ENCODE results near the gene VILL. TPM values are rescaled to one million over a fixed set of nuclear protein-coding genes. Genes with fewer than 3 reads are reported as not detected.

The VILL gene
- polyA plus RNA-seq, 2 of the 4 experiments (the other 2 are of a cell fraction), result 0.05 to 0.22 TPM

GRCh38 chr3:38006445-38006995 is 15.9 kb downstream of the VILL start (continued):
- no peak for TF ChIP-seq CHD2 (IDR thresholded peaks at IDR 0.05; ENCODE audit: low read length, partially characterized antibody)

DNA sequence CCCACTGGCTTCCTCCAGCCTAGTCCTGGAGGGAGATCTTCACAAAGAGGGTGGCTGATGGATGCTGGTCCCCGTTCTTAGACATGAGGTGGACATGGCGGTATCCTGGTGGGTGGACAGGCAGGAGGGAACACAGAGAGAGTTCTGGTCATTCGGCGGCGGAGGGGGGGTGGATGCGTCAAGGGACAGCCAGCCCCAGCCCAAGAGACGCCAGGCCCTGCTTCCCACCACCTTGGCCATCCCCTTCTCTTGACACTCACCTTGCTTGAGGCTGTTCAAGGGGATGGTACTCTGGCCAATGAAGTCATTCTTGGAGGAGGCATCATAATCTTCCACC is 17.1 kb downstream of the VILL start:
- Histone ChIP-seq H3K4me1 (0 out of 3 replicates have a peak, but pooled peaks cover 4% of the 10 kb centered on the region), H3K4me3 (no peak overlapping the region), H3K9me3 (no peaks in the 10 kb centered on the region), H3K27ac (no peak overlapping the region), H3K4me2 (no peak overlapping the region)
- FAIRE-seq (no peak), DNase-seq (ENCODE audit: low read depth in 1 of 2, low spot score in 1 of 2) (no peak), ATAC-seq (no peak)
- 98% methylated on average over 7 of the region's 7 CpGs for WGBS (ENCODE audit: missing lambda C conversion rate)
- ChIA-PET CTCF (interaction anchor here (1.8 to 2.0 kb wide), 2 partner anchors 10 to 152 kb away, joined by 6 to 10 read pairs; no protein-coding TSS in a partner anchor), POLR2A (no interaction called here)
- TF ChIP-seq RAD21 (conservative IDR thresholded peaks at IDR 0.05 in 1 of 2, IDR thresholded peaks at IDR 0.05 in 1 of 2) (no peak), RFX5 (IDR thresholded peaks at IDR 0.05) (no peak), POLR2AphosphoS2 (conservative IDR thresholded peaks at IDR 0.05; ENCODE audit: low read length) (no peak), MYC (IDR thresholded peaks at IDR 0.05; ENCODE audit: borderline replicate concordance, low read length) (no peak), NR3C1 (IDR thresholded peaks at IDR 0.05) (no peak), MAZ (IDR thresholded peaks at IDR 0.05; ENCODE audit: borderline replicate concordance, low read depth, low read length) (no peak), E2F6 (IDR thresholded peaks at IDR 0.05; ENCODE audit: borderline replicate concordance, low read depth) (no peak), HOXB5 (CRISPR knock-in tag; IDR thresholded peaks at IDR 0.05) (no peak), HOXB13 (CRISPR knock-in tag; IDR thresholded peaks at IDR 0.05; ENCODE audit: low read depth) (no peak), RNF2 (IDR thresholded peaks at IDR 0.05; ENCODE audit: borderline replicate concordance, low read depth) (no peak), NPAS2 (CRISPR knock-in tag; IDR thresholded peaks at IDR 0.05; ENCODE audit: borderline replicate concordance) (no peak), CHD2 (IDR thresholded peaks at IDR 0.05; ENCODE audit: low read length, partially characterized antibody) (no peak), TP53 (CRISPR knock-in tag; IDR thresholded peaks at IDR 0.05) (no peak), HOXA7 (CRISPR knock-in tag; IDR thresholded peaks at IDR 0.05) (no peak), BHLHE40 (IDR thresholded peaks at IDR 0.05; ENCODE audit: low read depth, low read length) (no peak), TFCP2L1 (CRISPR knock-in tag; IDR thresholded peaks at IDR 0.05) (no peak)
- TF ChIP-seq, protein P1, sequence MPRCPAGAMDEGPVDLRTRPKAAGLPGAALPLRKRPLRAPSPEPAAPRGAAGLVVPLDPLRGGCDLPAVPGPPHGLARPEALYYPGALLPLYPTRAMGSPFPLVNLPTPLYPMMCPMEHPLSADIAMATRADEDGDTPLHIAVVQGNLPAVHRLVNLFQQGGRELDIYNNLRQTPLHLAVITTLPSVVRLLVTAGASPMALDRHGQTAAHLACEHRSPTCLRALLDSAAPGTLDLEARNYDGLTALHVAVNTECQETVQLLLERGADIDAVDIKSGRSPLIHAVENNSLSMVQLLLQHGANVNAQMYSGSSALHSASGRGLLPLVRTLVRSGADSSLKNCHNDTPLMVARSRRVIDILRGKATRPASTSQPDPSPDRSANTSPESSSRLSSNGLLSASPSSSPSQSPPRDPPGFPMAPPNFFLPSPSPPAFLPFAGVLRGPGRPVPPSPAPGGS (IDR thresholded peaks at IDR 0.05), result no peak
- TF ChIP-seq, protein P2, sequence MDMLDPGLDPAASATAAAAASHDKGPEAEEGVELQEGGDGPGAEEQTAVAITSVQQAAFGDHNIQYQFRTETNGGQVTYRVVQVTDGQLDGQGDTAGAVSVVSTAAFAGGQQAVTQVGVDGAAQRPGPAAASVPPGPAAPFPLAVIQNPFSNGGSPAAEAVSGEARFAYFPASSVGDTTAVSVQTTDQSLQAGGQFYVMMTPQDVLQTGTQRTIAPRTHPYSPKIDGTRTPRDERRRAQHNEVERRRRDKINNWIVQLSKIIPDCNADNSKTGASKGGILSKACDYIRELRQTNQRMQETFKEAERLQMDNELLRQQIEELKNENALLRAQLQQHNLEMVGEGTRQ (IDR thresholded peaks at IDR 0.05), result no peak
- TF ChIP-seq, protein P3, sequence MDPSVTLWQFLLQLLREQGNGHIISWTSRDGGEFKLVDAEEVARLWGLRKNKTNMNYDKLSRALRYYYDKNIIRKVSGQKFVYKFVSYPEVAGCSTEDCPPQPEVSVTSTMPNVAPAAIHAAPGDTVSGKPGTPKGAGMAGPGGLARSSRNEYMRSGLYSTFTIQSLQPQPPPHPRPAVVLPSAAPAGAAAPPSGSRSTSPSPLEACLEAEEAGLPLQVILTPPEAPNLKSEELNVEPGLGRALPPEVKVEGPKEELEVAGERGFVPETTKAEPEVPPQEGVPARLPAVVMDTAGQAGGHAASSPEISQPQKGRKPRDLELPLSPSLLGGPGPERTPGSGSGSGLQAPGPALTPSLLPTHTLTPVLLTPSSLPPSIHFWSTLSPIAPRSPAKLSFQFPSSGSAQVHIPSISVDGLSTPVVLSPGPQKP (IDR thresholded peaks at IDR 0.05; ENCODE audit: low read depth, low read length), result no peak

GRCh38 chr3:38008191-38008701 is 17.7 kb downstream of the VILL start:
- no peak for FAIRE-seq
- no peak for ATAC-seq
- TF ChIP-seq CBX8 (IDR thresholded peaks at IDR 0.05) (no peak), SREBF2 (IDR thresholded peaks at IDR 0.05) (no peak), CEBPB (IDR thresholded peaks at IDR 0.05) (no peak), ZNF302 (CRISPR knock-in tag; IDR thresholded peaks at IDR 0.05) (no peak), MAZ (IDR thresholded peaks at IDR 0.05; ENCODE audit: borderline replicate concordance, low read depth, low read length) (no peak), NR3C1 (IDR thresholded peaks at IDR 0.05) (no peak), FOSL2 (IDR thresholded peaks at IDR 0.05) (no peak), FOSL2 (CRISPR knock-in tag; IDR thresholded peaks at IDR 0.05) (no peak), CBX2 (IDR thresholded peaks at IDR 0.05; ENCODE audit: borderline replicate concordance, low read depth) (no peak)
- TF ChIP-seq, protein P3 (IDR thresholded peaks at IDR 0.05; ENCODE audit: low read depth, low read length), result no peak
- Histone ChIP-seq H3K4me2 (no peak overlapping the region), H3K4me1 (0 out of 3 replicates have a peak, but pooled peaks cover 4% of the 10 kb centered on the region), H3K27ac (no peak overlapping the region), H3K4me3 (no peak overlapping the region), H3K9me3 (no peaks in the 10 kb centered on the region)
- ChIA-PET POLR2A (no interaction called here), CTCF (no interaction called here)
- WGBS (ENCODE audit: missing lambda C conversion rate), result 89% methylated on average over 19 of the region's 19 CpGs
- no peak for DNase-seq (ENCODE audit: low read depth in 1 of 2, low spot score in 1 of 2)
